Activated T-helper 1 cell treated with anti-CD3 and anti-CD28 coated beads, Interleukin-12 subunit alpha, Interleukin-12 subunit beta, Interleukin-2, Interleukin-4 antibody, amounts not matched to agents 30 ng/mL and 10 ng/mL and 1 ng/mL, durations not matched to agents 14 hours and 24 hours and 36 hours (primary cell): ENCODE results near the gene MUSTN1. TPM values are rescaled to one million over a fixed set of nuclear protein-coding genes. Genes with fewer than 3 reads are reported as not detected.

Experiments
- DNase-seq: peaks from one replicate; pipeline ENCODE4 v3.0.0; 2021; ENCODE audit warnings: low spot score
- H3K27ac Mint-ChIP-seq: one replicate; pipeline ENCODE4 v1.8.0; 2021; ENCODE audit warnings: mild to moderate bottlenecking, mixed read lengths
- H3K27me3 Mint-ChIP-seq: one replicate; pipeline ENCODE4 v1.8.0; 2022; ENCODE audit warnings: mild to moderate bottlenecking, moderate library complexity, mixed read lengths; ENCODE audit not compliant: insufficient read depth
- H3K36me3 Mint-ChIP-seq: one replicate; pipeline ENCODE4 v1.8.0; 2021; ENCODE audit warnings: low read depth, mixed read lengths
- H3K4me1 Mint-ChIP-seq: one replicate; pipeline ENCODE4 v1.8.0; 2021; ENCODE audit warnings: low read depth, mixed read lengths
- H3K4me3 Mint-ChIP-seq: one replicate; pipeline ENCODE4 v1.8.0; 2021; ENCODE audit warnings: mild to moderate bottlenecking, moderate library complexity, mixed read lengths
- H3K9me3 Mint-ChIP-seq: one replicate; pipeline ENCODE4 v1.8.0; 2021; ENCODE audit warnings: mixed read lengths
- intact Hi-C: fragments of 100-400 bp; cut with micrococcal nuclease; formaldehyde crosslinking; loops from one replicate; pipeline ENCODE4 v1.15.1; 2024
- total RNA-seq: library from RNA; stranded (reverse); gene quantifications from 2 replicates; pipeline ENCODE4 v1.2.3, GENCODE V29; 2022

MUSTN1 gene
- total RNA-seq, 1 donor from 2014 or later: 1.7 TPM

DNA sequence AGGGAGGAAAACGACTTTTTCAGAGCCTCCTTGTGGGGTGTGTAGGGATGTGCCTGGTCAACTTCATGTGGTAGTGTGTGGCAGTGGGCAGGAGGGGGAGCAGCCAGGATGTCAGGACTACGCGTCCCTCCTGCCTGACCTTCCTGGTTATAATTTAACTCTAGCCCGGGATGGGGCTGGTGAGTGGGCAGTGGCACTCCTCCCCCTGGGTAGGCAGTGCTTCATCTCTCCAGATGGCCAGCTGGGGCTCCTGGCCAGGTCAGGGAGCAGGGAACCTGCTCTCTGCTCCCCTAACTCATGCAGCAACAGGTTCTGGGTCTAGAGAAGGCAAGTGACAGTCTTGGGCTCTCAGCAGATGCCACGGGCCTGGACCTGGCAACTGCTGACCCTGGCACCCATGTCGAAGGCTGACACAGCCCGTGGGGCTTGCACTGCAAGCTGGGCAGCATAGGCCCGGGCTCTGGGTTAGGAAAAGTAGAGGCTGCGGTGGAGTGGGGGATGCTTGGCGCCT lies 6.9 kb downstream of the MUSTN1 start:
- Mint-ChIP-seq H3K9me3 (no peaks in the 10 kb centered on the region), H3K4me1 (no peaks in the 10 kb centered on the region), H3K27ac (no peak overlapping the region), H3K4me3 (no peak overlapping the region), H3K27me3 (no peaks in the 10 kb centered on the region), H3K36me3 (no peaks in the 10 kb centered on the region)
- no peak for DNase-seq
- intact Hi-C loops: no loop called here

DNA sequence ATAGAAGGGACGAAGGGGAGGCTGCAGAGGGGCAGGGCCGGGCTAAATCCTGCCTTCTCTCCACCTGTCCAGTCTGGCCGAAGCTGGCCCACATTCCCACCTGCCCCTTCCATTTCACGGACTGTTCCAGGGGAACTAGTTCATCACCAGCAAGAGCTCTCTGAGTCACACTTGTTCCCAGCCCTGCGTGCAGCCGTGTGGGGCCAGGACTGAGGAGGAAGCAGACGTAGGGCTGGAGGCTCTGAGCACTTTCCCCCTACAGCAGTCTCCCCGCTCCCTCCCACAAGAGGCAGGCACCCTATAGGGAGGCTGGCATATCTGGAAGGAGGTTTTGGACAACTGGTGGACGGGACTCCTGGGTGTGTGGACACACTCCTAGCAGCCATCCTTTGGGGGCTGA lies 7.4 kb downstream of the MUSTN1 start:
- intact Hi-C loops: no loop called here
- Mint-ChIP-seq H3K27ac (no peak overlapping the region), H3K36me3 (no peaks in the 10 kb centered on the region), H3K9me3 (no peaks in the 10 kb centered on the region), H3K4me3 (no peak overlapping the region), H3K27me3 (no peaks in the 10 kb centered on the region), H3K4me1 (no peaks in the 10 kb centered on the region)
- no peak for DNase-seq

- no peak overlapping the region for H3K4me3 Mint-ChIP-seq
- H3K9me3 Mint-ChIP-seq: no peaks in the 10 kb centered on the region
- no peaks in the 10 kb centered on the region for H3K4me1 Mint-ChIP-seq
- H3K36me3 Mint-ChIP-seq: no peaks in the 10 kb centered on the region
- no peaks in the 10 kb centered on the region for H3K27me3 Mint-ChIP-seq
- intact Hi-C loops: loop anchor here (5.0 kb wide), 1 partner anchor 82 kb away; no protein-coding TSS in a partner anchor
- no peak overlapping the region for H3K27ac Mint-ChIP-seq
- no peak for DNase-seq
Observed at GRCh38 chr3:52824037-52824436, 10.8 kb downstream of the MUSTN1 start.

DNA sequence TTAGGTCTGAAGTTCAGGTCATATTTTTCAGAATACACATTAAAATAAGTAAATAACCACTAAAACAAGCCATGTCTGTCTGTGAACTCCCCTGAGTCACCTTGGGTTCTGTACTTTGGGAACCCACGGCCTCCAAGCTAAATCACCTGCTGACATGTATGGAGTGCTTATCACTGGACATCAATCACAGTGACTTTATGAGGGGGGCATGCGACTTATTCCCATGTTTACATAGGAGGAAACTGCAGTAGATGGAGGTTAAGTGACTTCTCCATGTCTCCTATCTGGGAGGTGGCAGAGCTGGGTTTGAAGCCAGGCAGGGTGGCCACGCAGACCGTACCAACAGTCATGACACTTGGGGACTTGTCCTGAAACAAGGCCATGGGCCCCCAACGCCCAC lies 12.5 kb downstream of the MUSTN1 start:
- Mint-ChIP-seq H3K36me3 (no peaks in the 10 kb centered on the region), H3K27me3 (no peaks in the 10 kb centered on the region), H3K4me1 (no peaks in the 10 kb centered on the region), H3K4me3 (no peak overlapping the region), H3K9me3 (no peaks in the 10 kb centered on the region), H3K27ac (no peak overlapping the region)
- intact Hi-C loops: loop anchor here (5.0 kb wide), 1 partner anchor 80 kb away; no protein-coding TSS in a partner anchor
- DNase-seq: no peak

DNA sequence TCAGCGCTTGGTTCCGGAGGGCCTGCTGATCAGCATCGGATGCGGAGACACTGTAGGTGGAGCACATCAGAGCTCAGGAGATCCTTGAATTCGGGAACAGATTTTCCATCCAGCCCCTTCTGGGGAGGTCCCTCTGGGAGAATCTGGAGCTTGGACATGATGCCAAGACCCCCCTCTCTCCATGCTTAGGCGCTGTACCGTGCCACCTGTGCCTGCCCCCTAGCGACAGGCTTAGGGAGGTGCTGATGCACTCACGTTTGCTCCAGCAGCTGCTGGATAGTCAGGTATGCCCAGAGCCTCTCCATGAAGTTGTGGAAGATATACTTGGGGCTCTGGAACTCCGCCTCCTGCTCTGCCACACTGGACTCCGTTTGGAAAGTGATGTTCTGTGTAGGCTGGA lies 14.1 kb downstream of the MUSTN1 start:
- Mint-ChIP-seq H3K27ac (no peak overlapping the region), H3K4me1 (no peaks in the 10 kb centered on the region), H3K27me3 (no peaks in the 10 kb centered on the region), H3K4me3 (no peak overlapping the region), H3K9me3 (no peaks in the 10 kb centered on the region), H3K36me3 (no peaks in the 10 kb centered on the region)
- DNase-seq: no peak
- intact Hi-C loops: loop anchor here (5.0 kb wide), 1 partner anchor 78 kb away; no protein-coding TSS in a partner anchor

DNA sequence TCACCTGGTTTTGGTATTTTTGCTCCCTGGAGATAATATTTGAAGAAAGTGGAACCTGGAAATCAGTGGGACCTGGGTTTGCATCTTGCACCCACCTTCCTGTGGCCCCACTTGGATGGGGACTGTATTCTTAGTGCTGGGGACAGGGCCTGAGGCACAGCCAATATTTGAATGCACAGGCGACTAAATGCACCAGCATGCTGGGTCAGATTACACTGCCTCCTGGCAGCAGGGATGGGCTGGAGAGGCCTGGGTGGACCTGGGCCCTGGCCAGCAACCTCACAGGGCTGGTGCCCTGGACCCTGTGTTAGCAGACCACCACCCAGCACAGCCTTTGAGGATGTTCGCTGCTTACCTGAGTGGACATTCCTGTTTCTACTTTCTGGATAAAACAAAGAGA lies 14.9 kb downstream of the MUSTN1 start:
- DNase-seq: no peak
- Mint-ChIP-seq H3K27ac (no peak overlapping the region), H3K36me3 (no peaks in the 10 kb centered on the region), H3K9me3 (no peaks in the 10 kb centered on the region), H3K4me3 (no peak overlapping the region), H3K27me3 (no peaks in the 10 kb centered on the region), H3K4me1 (no peaks in the 10 kb centered on the region)
- intact Hi-C loops: loop anchor here (5.0 kb wide), 1 partner anchor 78 kb away; no protein-coding TSS in a partner anchor

DNA sequence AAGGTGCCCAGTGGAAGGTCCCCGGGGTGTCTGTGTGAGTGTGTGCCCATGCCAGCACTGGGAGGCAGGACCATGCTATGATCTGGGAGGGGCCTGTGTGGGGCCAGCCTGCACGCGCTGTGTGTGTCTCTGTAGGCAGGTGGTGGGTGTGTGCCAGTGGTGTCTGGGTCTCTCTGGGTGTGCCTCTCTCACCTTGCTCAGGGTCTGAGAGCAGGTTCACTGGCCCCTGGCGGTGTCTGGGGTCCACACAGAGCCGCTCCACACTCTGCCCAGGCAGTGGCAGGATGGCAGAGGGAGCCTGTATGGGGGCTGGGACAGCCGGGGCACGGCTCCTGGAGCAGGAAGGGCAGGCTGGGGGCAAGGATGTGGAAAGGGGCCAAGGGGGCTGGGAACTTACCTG lies 17.0 kb downstream of the MUSTN1 start:
- intact Hi-C loops: no loop called here
- H3K4me3 Mint-ChIP-seq: no peak overlapping the region
- no peak for DNase-seq
- H3K36me3 Mint-ChIP-seq: no peaks in the 10 kb centered on the region
- no peaks in the 10 kb centered on the region for H3K9me3 Mint-ChIP-seq
- no peaks in the 10 kb centered on the region for H3K4me1 Mint-ChIP-seq
- no peaks in the 10 kb centered on the region for H3K27me3 Mint-ChIP-seq
- no peak overlapping the region for H3K27ac Mint-ChIP-seq

GRCh38 chr3:52817221-52817620 lies 17.6 kb downstream of the MUSTN1 start:
- H3K4me3 Mint-ChIP-seq: no peak overlapping the region
- intact Hi-C loops: no loop called here
- H3K27ac Mint-ChIP-seq: no peak overlapping the region
- H3K9me3 Mint-ChIP-seq: no peaks in the 10 kb centered on the region
- no peaks in the 10 kb centered on the region for H3K4me1 Mint-ChIP-seq
- no peak for DNase-seq
- no peaks in the 10 kb centered on the region for H3K36me3 Mint-ChIP-seq
- no peaks in the 10 kb centered on the region for H3K27me3 Mint-ChIP-seq

- H3K4me1 Mint-ChIP-seq: no peaks in the 10 kb centered on the region
Observed at GRCh38 chr3:52816654-52817053, 18.2 kb downstream of the MUSTN1 start.

DNA sequence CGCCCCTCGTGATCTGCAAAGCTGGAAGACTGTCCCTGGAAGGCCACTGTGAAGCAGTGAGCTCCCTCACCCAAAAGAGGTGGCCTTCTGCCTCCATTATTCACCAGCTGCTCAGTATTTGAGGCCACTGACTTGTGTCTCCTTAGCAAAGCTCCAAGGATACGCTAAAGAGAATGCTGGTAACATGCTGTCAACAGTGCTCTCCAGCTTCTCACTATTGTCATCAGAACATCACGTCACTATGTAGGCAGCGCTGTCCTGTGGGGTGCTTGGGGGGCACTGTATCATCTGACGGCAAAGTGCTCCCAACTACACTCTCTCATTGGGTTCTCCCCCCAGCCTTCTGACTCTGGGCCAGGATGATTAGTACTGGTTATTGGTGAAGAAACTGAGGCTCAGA lies 18.6 kb downstream of the MUSTN1 start:
- intact Hi-C loops: no loop called here
- H3K4me1 Mint-ChIP-seq: no peaks in the 10 kb centered on the region
- no peak overlapping the region for H3K4me3 Mint-ChIP-seq
- no peak overlapping the region for H3K27ac Mint-ChIP-seq
- H3K27me3 Mint-ChIP-seq: no peaks in the 10 kb centered on the region
- no peaks in the 10 kb centered on the region for H3K9me3 Mint-ChIP-seq
- no peaks in the 10 kb centered on the region for H3K36me3 Mint-ChIP-seq
- DNase-seq: no peak

More at GRCh38 chr3:52816654-52817053, 18.2 kb downstream of the MUSTN1 start:
- no peak for DNase-seq
- intact Hi-C loops: no loop called here
- no peaks in the 10 kb centered on the region for H3K36me3 Mint-ChIP-seq
- H3K27ac Mint-ChIP-seq: no peak overlapping the region
- H3K9me3 Mint-ChIP-seq: no peaks in the 10 kb centered on the region
- no peak overlapping the region for H3K4me3 Mint-ChIP-seq
- H3K27me3 Mint-ChIP-seq: no peaks in the 10 kb centered on the region

GRCh38 chr3:52813810-52814209 lies 21.0 kb downstream of the MUSTN1 start:
- intact Hi-C loops: no loop called here
- H3K9me3 Mint-ChIP-seq: no peaks in the 10 kb centered on the region
- no peak overlapping the region for H3K27ac Mint-ChIP-seq
- no peaks in the 10 kb centered on the region for H3K27me3 Mint-ChIP-seq
- no peaks in the 10 kb centered on the region for H3K36me3 Mint-ChIP-seq
- H3K4me3 Mint-ChIP-seq: no peak overlapping the region
- H3K4me1 Mint-ChIP-seq: no peaks in the 10 kb centered on the region
- no peak for DNase-seq

DNA sequence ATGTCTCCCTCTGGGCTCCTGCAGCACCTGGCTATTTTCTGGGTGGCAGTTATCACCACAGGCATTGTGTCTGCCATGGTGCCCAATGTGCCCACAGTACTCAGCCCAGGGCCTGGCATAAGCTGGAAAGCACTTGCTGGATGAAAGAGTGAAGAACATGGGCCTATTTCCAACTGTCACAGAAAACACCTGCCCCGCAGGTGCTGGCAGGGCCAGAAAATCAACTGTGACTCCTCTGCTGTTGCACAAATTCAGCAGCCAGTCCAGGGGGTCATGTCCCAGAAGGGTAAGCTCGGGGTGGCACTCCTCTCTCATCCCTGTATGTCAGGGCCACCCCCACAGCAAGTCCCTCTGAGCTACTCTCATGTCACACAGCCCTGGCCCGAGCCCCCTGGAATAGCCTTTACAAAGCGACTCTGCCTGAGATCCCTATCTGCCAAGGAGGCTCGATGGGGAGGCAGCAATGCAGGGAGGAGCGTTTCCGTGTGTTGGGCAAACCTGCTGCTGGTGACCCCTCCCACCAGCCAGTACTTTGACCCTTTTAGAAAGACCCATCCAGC lies 23.3 kb downstream of the MUSTN1 start:
- H3K27ac Mint-ChIP-seq: no peak overlapping the region
- DNase-seq: no peak
- intact Hi-C loops: no loop called here

GRCh38 chr3:52810923-52811322 lies 23.9 kb downstream of the MUSTN1 start:
- Mint-ChIP-seq H3K36me3 (no peaks in the 10 kb centered on the region), H3K27ac (no peak overlapping the region), H3K9me3 (no peaks in the 10 kb centered on the region), H3K27me3 (no peaks in the 10 kb centered on the region), H3K4me3 (no peak overlapping the region), H3K4me1 (no peaks in the 10 kb centered on the region)
- intact Hi-C loops: no loop called here
- no peak for DNase-seq

More for the DNA sequence above, 23.3 kb downstream of the MUSTN1 start:
- Mint-ChIP-seq H3K4me1 (no peaks in the 10 kb centered on the region), H3K36me3 (no peaks in the 10 kb centered on the region), H3K27me3 (no peaks in the 10 kb centered on the region), H3K9me3 (no peaks in the 10 kb centered on the region), H3K4me3 (no peak overlapping the region)
